Measurements from ENCODE around the gene CREB3L2. TPM values are rescaled to one million over a fixed set of nuclear protein-coding genes. Genes with fewer than 3 reads are reported as not detected.

Gene CREB3L2
- total and polyA plus RNA-seq, 4 donors, result 7.4 to 89.1 (median 44.0) TPM

- Histone ChIP-seq H3K27me3 (ENCODE audit: control insufficient read depth in 3 of 3, insufficient read depth in 3 of 3, low read length in 2 of 3) (no peaks in the 10 kb centered on the region), H3K4me3 (no peak overlapping the region), H3K27ac (ENCODE audit: low read depth in 1 of 2, low read length in 1 of 2) (peak overlapping the region in 1 of 2 donors; percentile 68), H3K36me3 (ENCODE audit: control insufficient read depth in 4 of 4, insufficient read depth in 4 of 4, low read length in 4 of 4) (peaks cover 0 to 3% (median 0%) of the 10 kb centered on the region in 4 donors), H3K9me3 (ENCODE audit: control insufficient read depth in 4 of 4, insufficient read depth in 3 of 4, low read length in 3 of 4) (no peaks in the 10 kb centered on the region), H3K9ac (ENCODE audit: insufficient read depth in 1 of 2, low read length in 2 of 2) (no peak overlapping the region), H3K4me1 (ENCODE audit: control insufficient read depth in 5 of 5, insufficient read depth in 5 of 5, low read length in 5 of 5) (peaks cover 7 to 31% (median 11%) of the 10 kb centered on the region in 5 donors)
- TF ChIP-seq CTCF (IDR thresholded peaks at IDR 0.05; ENCODE audit: control extremely low read depth, extremely low read depth), result no peak
- DNase-seq (no peak), ATAC-seq (ENCODE audit: insufficient read depth, low FRiP score) (no peak)
- WGBS, 2 donors, result 72% methylated on average over 4 of the region's 4 CpGs
Observed at GRCh38 chr7:137942484-137943115, 59.3 kb downstream of the CREB3L2 start.

- H3K4me1 ChIP-seq (ENCODE audit: control insufficient read depth in 5 of 5, insufficient read depth in 5 of 5, low read length in 5 of 5), result peaks cover 11 to 37% (median 23%) of the 10 kb centered on the region in 5 donors
- no peaks in the 10 kb centered on the region for H3K9me3 ChIP-seq (ENCODE audit: control insufficient read depth in 4 of 4, insufficient read depth in 3 of 4, low read length in 3 of 4)
- TF ChIP-seq CTCF (IDR thresholded peaks at IDR 0.05; ENCODE audit: control extremely low read depth, extremely low read depth), result no peak
- H3K4me3 ChIP-seq, result no peak overlapping the region
- DNase-seq (no peak), ATAC-seq (ENCODE audit: insufficient read depth, low FRiP score) (no peak)
- H3K9ac ChIP-seq (ENCODE audit: insufficient read depth in 1 of 2, low read length in 2 of 2), result no peak overlapping the region
- WGBS, 2 donors, result 86 to 87% methylated on average over 11 of the region's 11 CpGs
- H3K27me3 ChIP-seq (ENCODE audit: control insufficient read depth in 3 of 3, insufficient read depth in 3 of 3, low read length in 2 of 3), result no peaks in the 10 kb centered on the region
- no peaks in the 10 kb centered on the region for H3K36me3 ChIP-seq (ENCODE audit: control insufficient read depth in 4 of 4, insufficient read depth in 4 of 4, low read length in 4 of 4)
- no peak overlapping the region for H3K27ac ChIP-seq (ENCODE audit: low read depth in 1 of 2, low read length in 1 of 2)
Observed at GRCh38 chr7:137940656-137941518, 61.0 kb downstream of the CREB3L2 start.

- no peak overlapping the region for H3K4me3 ChIP-seq
- ATAC-seq (ENCODE audit: insufficient read depth, low FRiP score) (no peak), DNase-seq (no peak)
- no peak overlapping the region for H3K9ac ChIP-seq (ENCODE audit: insufficient read depth in 1 of 2, low read length in 2 of 2)
- no peaks in the 10 kb centered on the region for H3K36me3 ChIP-seq (ENCODE audit: control insufficient read depth in 4 of 4, insufficient read depth in 4 of 4, low read length in 4 of 4)
- H3K27ac ChIP-seq (ENCODE audit: low read depth in 1 of 2, low read length in 1 of 2), result no peak overlapping the region
- no peaks in the 10 kb centered on the region for H3K27me3 ChIP-seq (ENCODE audit: control insufficient read depth in 3 of 3, insufficient read depth in 3 of 3, low read length in 2 of 3)
- WGBS, 2 donors, result 77 to 81% methylated on average over 1 of the region's 1 CpG
- no peaks in the 10 kb centered on the region for H3K9me3 ChIP-seq (ENCODE audit: control insufficient read depth in 4 of 4, insufficient read depth in 3 of 4, low read length in 3 of 4)
- peaks cover 11 to 39% (median 25%) of the 10 kb centered on the region in 5 donors for H3K4me1 ChIP-seq (ENCODE audit: control insufficient read depth in 5 of 5, insufficient read depth in 5 of 5, low read length in 5 of 5)
- no peak for TF ChIP-seq CTCF (IDR thresholded peaks at IDR 0.05; ENCODE audit: control extremely low read depth, extremely low read depth)
Observed at GRCh38 chr7:137940218-137940617, 61.7 kb downstream of the CREB3L2 start.
